Esophagus muscularis mucosa (tissue), 3 donors: Measurements from ENCODE around the gene GON4L.

Experiments
- POLR2A ChIP-seq: fragments of 450-650 bp; IDR thresholded peaks from one replicate; pipeline ENCODE4 v1.6.1; 2017; ENCODE audit warnings: antibody characterized with exemption, moderate library complexity, mild to moderate bottlenecking, low read depth
- POLR2AphosphoS5 ChIP-seq, 2 donors: sonication (generic); formaldehyde crosslinking; IDR thresholded peaks; one replicate each; pipeline ENCODE4 v1.6.1; 2017; ENCODE audit warnings: antibody characterized with exemption in 2 of 2
- TF ChIP-seq, protein P1 (sequence below), 3 experiments: fragments of 200-600 bp in 2 of 3; fragments of 450-650 bp in 1 of 3; sonication (generic) in 2 of 3; IDR thresholded peaks; one replicate each; pipeline ENCODE4 v1.5.1; 2017 to 2019; ENCODE audit warnings: antibody characterized with exemption in 3 of 3, mild to moderate bottlenecking in 2 of 3, moderate library complexity in 1 of 3

DNA sequence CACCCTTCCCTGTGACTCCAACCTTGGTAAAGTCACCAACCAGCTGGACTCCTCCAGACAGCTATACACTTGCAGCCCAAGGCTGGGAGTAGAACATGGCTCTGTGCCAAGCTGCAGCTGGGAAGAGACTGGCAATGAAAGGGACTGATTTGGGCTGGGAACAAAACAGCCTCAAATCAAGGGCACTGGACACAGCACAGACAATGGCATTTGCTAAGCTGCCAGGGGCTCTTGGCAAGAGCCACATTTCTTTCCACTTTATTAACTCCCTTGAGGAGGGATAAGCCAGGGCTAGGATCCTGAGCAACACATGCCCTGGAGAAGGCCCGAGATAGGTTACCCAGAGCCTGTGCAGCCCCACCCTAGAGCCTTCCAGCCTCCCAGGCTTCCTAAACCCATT is 14.4 kb upstream of the GON4L start:
- TF ChIP-seq, protein P1, sequence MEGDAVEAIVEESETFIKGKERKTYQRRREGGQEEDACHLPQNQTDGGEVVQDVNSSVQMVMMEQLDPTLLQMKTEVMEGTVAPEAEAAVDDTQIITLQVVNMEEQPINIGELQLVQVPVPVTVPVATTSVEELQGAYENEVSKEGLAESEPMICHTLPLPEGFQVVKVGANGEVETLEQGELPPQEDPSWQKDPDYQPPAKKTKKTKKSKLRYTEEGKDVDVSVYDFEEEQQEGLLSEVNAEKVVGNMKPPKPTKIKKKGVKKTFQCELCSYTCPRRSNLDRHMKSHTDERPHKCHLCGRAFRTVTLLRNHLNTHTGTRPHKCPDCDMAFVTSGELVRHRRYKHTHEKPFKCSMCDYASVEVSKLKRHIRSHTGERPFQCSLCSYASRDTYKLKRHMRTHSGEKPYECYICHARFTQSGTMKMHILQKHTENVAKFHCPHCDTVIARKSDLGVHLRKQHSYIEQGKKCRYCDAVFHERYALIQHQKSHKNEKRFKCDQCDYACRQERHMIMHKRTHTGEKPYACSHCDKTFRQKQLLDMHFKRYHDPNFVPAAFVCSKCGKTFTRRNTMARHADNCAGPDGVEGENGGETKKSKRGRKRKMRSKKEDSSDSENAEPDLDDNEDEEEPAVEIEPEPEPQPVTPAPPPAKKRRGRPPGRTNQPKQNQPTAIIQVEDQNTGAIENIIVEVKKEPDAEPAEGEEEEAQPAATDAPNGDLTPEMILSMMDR (IDR thresholded peaks at IDR 0.05), result no peak
- no peak for TF ChIP-seq POLR2AphosphoS5 (IDR thresholded peaks at IDR 0.05)
- no peak for TF ChIP-seq POLR2A
